PC-9 (cell line): ENCODE data around the gene ARID5B. TPM values are rescaled to one million over a fixed set of nuclear protein-coding genes. Genes with fewer than 3 reads are reported as not detected.

Source experiments
- BruUV-seq: library from RNA; stranded (reverse); fragments of 400-500 nt; replicated peaks from 2 replicates; lab custom pipeline; 2021; lab: Mats Ljungman, UMichigan
- CTCF ChIA-PET: fragments of 300-600 bp; sonication (Branson Sonifier 250); formaldehyde crosslinking; loops from one replicate; lab custom pipeline; 2022; ENCODE audit warnings: antibody characterized with exemption; lab: Charles Lee
- POLR2A ChIA-PET: fragments of 300-600 bp; sonication (Branson Sonifier 250); formaldehyde crosslinking; loops from one replicate; lab custom pipeline; 2022; ENCODE audit warnings: antibody characterized with exemption; ENCODE audit not compliant: unreplicated experiment; lab: Charles Lee
- DNase-seq, 2 experiments: peaks; one replicate each; pipeline versions ENCODE4 v3.0.0 to v3.0.0-alpha.2; 2015 to 2022; ENCODE audit warnings: mixed read lengths in 1 of 2
- H2AFZ ChIP-seq: fragments of 200-600 bp; sonication (generic); 2 replicates; pipeline ENCODE4 v1.8.1; 2017; ENCODE audit warnings: antibody characterized with exemption
- H3F3A ChIP-seq: fragments of 200-600 bp; sonication (generic); 2 replicates; pipeline ENCODE4 v1.8.1; 2017; ENCODE audit warnings: antibody characterized with exemption, mild to moderate bottlenecking, low read depth; ENCODE audit not compliant: insufficient read depth
- H3K27ac ChIP-seq: fragments of 200-600 bp; sonication (generic); 2 replicates; pipeline ENCODE4 v1.6.1; 2016; ENCODE audit warnings: mixed run types
- H3K27me3 ChIP-seq: fragments of 200-600 bp; sonication (generic); 2 replicates; pipeline ENCODE4 v1.6.1; 2016; ENCODE audit warnings: low read depth, mixed run types; ENCODE audit not compliant: insufficient read depth
- H3K36me3 ChIP-seq: fragments of 200-600 bp; sonication (generic); 2 replicates; pipeline ENCODE4 v1.6.1; 2016; ENCODE audit warnings: low read depth, mixed run types
- H3K4me1 ChIP-seq: fragments of 200-600 bp; sonication (generic); replicated peaks from 2 replicates; pipeline ENCODE4 v1.6.1; 2016; ENCODE audit warnings: mixed run types; ENCODE audit not compliant: insufficient read depth
- H3K4me2 ChIP-seq: fragments of 200-600 bp; sonication (generic); 2 replicates; pipeline ENCODE4 v1.6.1; 2017; ENCODE audit warnings: mixed run types
- H3K4me3 ChIP-seq: fragments of 200-600 bp; sonication (generic); 2 replicates; pipeline ENCODE4 v1.6.1; 2016; ENCODE audit warnings: mixed run types
- H3K79me2 ChIP-seq: fragments of 200-600 bp; sonication (generic); 2 replicates; pipeline ENCODE4 v1.6.1; 2017; ENCODE audit warnings: low read depth, mixed run types
- H3K9me2 ChIP-seq: fragments of 200-600 bp; sonication (generic); 2 replicates; pipeline ENCODE4 v1.8.1; 2017; ENCODE audit warnings: mild to moderate bottlenecking; ENCODE audit not compliant: insufficient read depth
- H3K9me3 ChIP-seq: fragments of 200-600 bp; sonication (generic); 2 replicates; pipeline ENCODE4 v1.8.1; 2016; ENCODE audit warnings: low read depth; ENCODE audit not compliant: insufficient read depth
- H4K20me1 ChIP-seq: fragments of 200-600 bp; sonication (generic); 2 replicates; pipeline ENCODE4 v1.8.1; 2017; ENCODE audit not compliant: insufficient read depth
- CTCF ChIP-seq: fragments of 200-600 bp; sonication (generic); conservative IDR thresholded peaks from 2 replicates; pipeline ENCODE4 v1.6.1; 2017; ENCODE audit warnings: mixed run types, antibody characterized with exemption, mild to moderate bottlenecking, moderate library complexity
- EZH2 ChIP-seq: fragments of 200-600 bp; sonication (generic); IDR thresholded peaks from 2 replicates; pipeline ENCODE4 v1.8.0; 2017; ENCODE audit warnings: antibody characterized with exemption, low read depth
- intact Hi-C: fragments of 100-400 bp; cut with micrococcal nuclease; formaldehyde crosslinking; loops from one replicate; pipeline ENCODE4 v1.10.0; 2022; ENCODE audit not compliant: unreplicated experiment
- total RNA-seq: library from RNA; stranded (reverse); gene quantifications from 2 replicates; pipeline ENCODE4 v1.2.3, GENCODE V29; 2021

Gene ARID5B
- total RNA-seq, 1 experiment from 2014 or later = 7.4 TPM

- H3K4me1 ChIP-seq = peaks cover 3% of the 10 kb centered on the region
- BruUV-seq = no TSS peak
- H3F3A ChIP-seq = no peaks in the 10 kb centered on the region
- no peak overlapping the region for H3K27ac ChIP-seq
- H3K9me2 ChIP-seq = no peaks in the 10 kb centered on the region
- no peak overlapping the region for H3K4me2 ChIP-seq
- CTCF ChIA-PET = no interaction called here
- no peaks in the 10 kb centered on the region for H4K20me1 ChIP-seq
- no peak overlapping the region for H2AFZ ChIP-seq
- TF ChIP-seq CTCF = no peak
- no peak for TF ChIP-seq EZH2
- no peaks in the 10 kb centered on the region for H3K36me3 ChIP-seq
- intact Hi-C loops = no loop called here
- no peaks in the 10 kb centered on the region; the same call in 1 of the 2 replicates for H3K9me3 ChIP-seq
- H3K4me3 ChIP-seq = no peak overlapping the region
- no peak for DNase-seq
- H3K27me3 ChIP-seq = no peaks in the 10 kb centered on the region
- POLR2A ChIA-PET = interaction anchor here (0.6 to 0.7 kb wide), 2 partner anchors 10 to 75 kb away, joined by 4 read pairs; no protein-coding TSS in a partner anchor
- no peaks in the 10 kb centered on the region for H3K79me2 ChIP-seq
Measured at GRCh38 chr10:61987537-61987936, 86.0 kb downstream of the ARID5B start.

- no peaks in the 10 kb centered on the region for H3K36me3 ChIP-seq
- no peak overlapping the region for H3K4me2 ChIP-seq
- no peaks in the 10 kb centered on the region for H3K79me2 ChIP-seq
- peaks cover 6% of the 10 kb centered on the region for H3K4me1 ChIP-seq
- no peaks in the 10 kb centered on the region for H3F3A ChIP-seq
- ChIA-PET POLR2A (interaction anchor here (0.6 to 0.7 kb wide), 2 partner anchors 10 to 75 kb away, joined by 4 read pairs; no protein-coding TSS in a partner anchor), CTCF (no interaction called here)
- H3K27ac ChIP-seq = no peak overlapping the region
- no TSS peak for BruUV-seq
- intact Hi-C loops = no loop called here
- H3K9me3 ChIP-seq = no peaks in the 10 kb centered on the region; the same call in 1 of the 2 replicates
- no peaks in the 10 kb centered on the region for H3K9me2 ChIP-seq
- no peak overlapping the region for H3K4me3 ChIP-seq
- TF ChIP-seq EZH2 (no peak), CTCF (no peak)
- DNase-seq = no peak
- H3K27me3 ChIP-seq = no peaks in the 10 kb centered on the region
- no peak overlapping the region for H2AFZ ChIP-seq
- no peaks in the 10 kb centered on the region for H4K20me1 ChIP-seq
Measured at GRCh38 chr10:61987951-61988379, 86.5 kb downstream of the ARID5B start.

GRCh38 chr10:61989995-61990760, 88.7 kb downstream of the ARID5B start:
- Histone ChIP-seq H3K36me3 (no peaks in the 10 kb centered on the region), H3K4me1 (peaks cover 6% of the 10 kb centered on the region), H3K27me3 (no peaks in the 10 kb centered on the region), H3K4me3 (no peak overlapping the region), H3K9me3 (no peaks in the 10 kb centered on the region; the same call in 1 of the 2 replicates), H4K20me1 (no peaks in the 10 kb centered on the region), H3K79me2 (no peaks in the 10 kb centered on the region), H2AFZ (no peak overlapping the region), H3K9me2 (no peaks in the 10 kb centered on the region), H3F3A (no peaks in the 10 kb centered on the region), H3K4me2 (no peak overlapping the region), H3K27ac (no peak overlapping the region)
- BruUV-seq = no TSS peak
- ChIA-PET CTCF (no interaction called here), POLR2A (no interaction called here)
- intact Hi-C loops = no loop called here
- no peak for DNase-seq
- TF ChIP-seq EZH2 (no peak), CTCF (no peak)
